ENCODE data around the gene KLK1. TPM values are rescaled to one million over a fixed set of nuclear protein-coding genes. Genes with fewer than 3 reads are reported as not detected.
A peak's percentile ranks its signal among the peaks of the same experiment; 100 is the strongest.
"Not testable (repeated sequence)": the region's sequence is repeated elsewhere in the genome, so short reads cannot be mapped to it uniquely, and the experiment has no call there.

KLK1 gene
- polyA plus RNA-seq, 2 of the 4 experiments (the other 2 are of a cell fraction), result 0.30 TPM; not detected in 1

DNA sequence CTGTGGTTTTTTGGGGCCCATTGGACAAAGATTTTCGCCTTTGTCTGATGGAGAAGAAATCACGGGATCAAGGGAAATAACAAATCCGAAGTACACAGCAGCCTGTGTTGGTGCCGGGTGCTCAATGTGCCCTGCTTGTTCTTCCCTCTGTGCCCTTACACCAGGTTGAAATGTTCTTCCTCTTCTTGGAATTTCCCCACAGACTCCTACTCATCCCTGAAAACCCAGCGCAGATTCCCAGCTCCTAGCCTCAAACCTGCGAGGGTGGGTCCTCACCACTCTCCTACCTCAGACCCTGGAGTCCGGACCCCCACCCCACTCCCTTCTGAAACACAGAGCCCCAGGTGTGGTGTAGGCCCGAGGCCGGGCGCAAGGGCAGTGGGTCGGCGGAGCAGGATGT, 38.3 kb downstream of the KLK1 start (continued):
- TF ChIP-seq EHMT2 (IDR thresholded peaks at IDR 0.05; ENCODE audit: low read depth) (no peak), NFE2L2 (conservative IDR thresholded peaks at IDR 0.05; ENCODE audit: low read length) (no peak), JUNB (IDR thresholded peaks at IDR 0.05) (no peak), MAZ (IDR thresholded peaks at IDR 0.05; ENCODE audit: borderline replicate concordance, low read depth, low read length) (no peak)
- TF ChIP-seq, protein P1, sequence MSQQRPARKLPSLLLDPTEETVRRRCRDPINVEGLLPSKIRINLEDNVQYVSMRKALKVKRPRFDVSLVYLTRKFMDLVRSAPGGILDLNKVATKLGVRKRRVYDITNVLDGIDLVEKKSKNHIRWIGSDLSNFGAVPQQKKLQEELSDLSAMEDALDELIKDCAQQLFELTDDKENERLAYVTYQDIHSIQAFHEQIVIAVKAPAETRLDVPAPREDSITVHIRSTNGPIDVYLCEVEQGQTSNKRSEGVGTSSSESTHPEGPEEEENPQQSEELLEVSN (IDR thresholded peaks at IDR 0.05; ENCODE audit: borderline replicate concordance, low read depth), result no peak

DNA sequence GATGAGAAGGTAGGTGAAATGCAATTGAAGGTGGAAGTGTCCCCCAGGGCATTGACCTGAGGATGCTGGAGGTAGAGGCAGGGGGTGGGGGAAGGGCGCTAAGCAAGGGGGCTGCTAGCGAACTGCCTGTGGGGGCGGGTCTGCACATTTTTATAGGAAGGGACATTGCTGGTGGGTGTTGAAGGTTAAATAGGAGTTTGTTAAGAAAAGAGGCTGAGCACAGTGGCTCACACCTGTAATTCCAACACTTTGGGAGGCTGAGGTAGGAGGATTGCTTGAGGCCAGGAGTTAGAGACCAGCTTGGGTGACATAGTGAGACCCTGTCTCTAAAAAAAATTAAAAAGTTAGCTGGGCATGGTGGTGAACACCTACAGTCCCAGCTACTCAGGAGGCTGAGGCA, 38.9 kb downstream of the KLK1 start:
- no peak overlapping the region for H3K4me2 ChIP-seq
- ATAC-seq (no peak), DNase-seq (ENCODE audit: low read depth in 1 of 2, low spot score in 1 of 2) (no peak), FAIRE-seq (no peak)
- WGBS (ENCODE audit: missing lambda C conversion rate), result 62% methylated on average over 3 of the region's 3 CpGs
- no peak overlapping the region for H3K4me3 ChIP-seq
- TF ChIP-seq NFE2L2 (conservative IDR thresholded peaks at IDR 0.05; ENCODE audit: low read length), result no peak
- TF ChIP-seq PHF8 (IDR thresholded peaks at IDR 0.05; ENCODE audit: borderline replicate concordance, low read depth), result no peak
- TF ChIP-seq, protein P2, sequence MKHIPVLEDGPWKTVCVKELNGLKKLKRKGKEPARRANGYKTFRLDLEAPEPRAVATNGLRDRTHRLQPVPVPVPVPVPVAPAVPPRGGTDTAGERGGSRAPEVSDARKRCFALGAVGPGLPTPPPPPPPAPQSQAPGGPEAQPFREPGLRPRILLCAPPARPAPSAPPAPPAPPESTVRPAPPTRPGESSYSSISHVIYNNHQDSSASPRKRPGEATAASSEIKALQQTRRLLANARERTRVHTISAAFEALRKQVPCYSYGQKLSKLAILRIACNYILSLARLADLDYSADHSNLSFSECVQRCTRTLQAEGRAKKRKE (CRISPR knock-in tag; IDR thresholded peaks at IDR 0.05; ENCODE audit: low read depth), result no peak
- TF ChIP-seq HEYL (CRISPR knock-in tag; IDR thresholded peaks at IDR 0.05), result no peak
- no peak for TF ChIP-seq CEBPB (IDR thresholded peaks at IDR 0.05)
- no peak for TF ChIP-seq CBX8 (IDR thresholded peaks at IDR 0.05)
- no peak for TF ChIP-seq ESRRA (IDR thresholded peaks at IDR 0.05; ENCODE audit: borderline replicate concordance, low read length)
- TF ChIP-seq, protein P3, sequence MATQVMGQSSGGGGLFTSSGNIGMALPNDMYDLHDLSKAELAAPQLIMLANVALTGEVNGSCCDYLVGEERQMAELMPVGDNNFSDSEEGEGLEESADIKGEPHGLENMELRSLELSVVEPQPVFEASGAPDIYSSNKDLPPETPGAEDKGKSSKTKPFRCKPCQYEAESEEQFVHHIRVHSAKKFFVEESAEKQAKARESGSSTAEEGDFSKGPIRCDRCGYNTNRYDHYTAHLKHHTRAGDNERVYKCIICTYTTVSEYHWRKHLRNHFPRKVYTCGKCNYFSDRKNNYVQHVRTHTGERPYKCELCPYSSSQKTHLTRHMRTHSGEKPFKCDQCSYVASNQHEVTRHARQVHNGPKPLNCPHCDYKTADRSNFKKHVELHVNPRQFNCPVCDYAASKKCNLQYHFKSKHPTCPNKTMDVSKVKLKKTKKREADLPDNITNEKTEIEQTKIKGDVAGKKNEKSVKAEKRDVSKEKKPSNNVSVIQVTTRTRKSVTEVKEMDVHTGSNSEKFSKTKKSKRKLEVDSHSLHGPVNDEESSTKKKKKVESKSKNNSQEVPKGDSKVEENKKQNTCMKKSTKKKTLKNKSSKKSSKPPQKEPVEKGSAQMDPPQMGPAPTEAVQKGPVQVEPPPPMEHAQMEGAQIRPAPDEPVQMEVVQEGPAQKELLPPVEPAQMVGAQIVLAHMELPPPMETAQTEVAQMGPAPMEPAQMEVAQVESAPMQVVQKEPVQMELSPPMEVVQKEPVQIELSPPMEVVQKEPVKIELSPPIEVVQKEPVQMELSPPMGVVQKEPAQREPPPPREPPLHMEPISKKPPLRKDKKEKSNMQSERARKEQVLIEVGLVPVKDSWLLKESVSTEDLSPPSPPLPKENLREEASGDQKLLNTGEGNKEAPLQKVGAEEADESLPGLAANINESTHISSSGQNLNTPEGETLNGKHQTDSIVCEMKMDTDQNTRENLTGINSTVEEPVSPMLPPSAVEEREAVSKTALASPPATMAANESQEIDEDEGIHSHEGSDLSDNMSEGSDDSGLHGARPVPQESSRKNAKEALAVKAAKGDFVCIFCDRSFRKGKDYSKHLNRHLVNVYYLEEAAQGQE (IDR thresholded peaks at IDR 0.05), result no peak
- TF ChIP-seq TP53 (CRISPR knock-in tag; IDR thresholded peaks at IDR 0.05), result no peak
- no peak for TF ChIP-seq ZNF302 (CRISPR knock-in tag; IDR thresholded peaks at IDR 0.05)
- no peak for TF ChIP-seq RNF2 (IDR thresholded peaks at IDR 0.05; ENCODE audit: borderline replicate concordance, low read depth)
- TF ChIP-seq, protein P4, sequence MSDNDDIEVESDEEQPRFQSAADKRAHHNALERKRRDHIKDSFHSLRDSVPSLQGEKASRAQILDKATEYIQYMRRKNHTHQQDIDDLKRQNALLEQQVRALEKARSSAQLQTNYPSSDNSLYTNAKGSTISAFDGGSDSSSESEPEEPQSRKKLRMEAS (IDR thresholded peaks at IDR 0.05), result no peak
- TF ChIP-seq BHLHE40 (IDR thresholded peaks at IDR 0.05; ENCODE audit: low read depth, low read length), result no peak
- H3K4me1 ChIP-seq, result peaks cover 7% of the 10 kb centered on the region; the same call in 2 of the 3 replicates
- no peaks in the 10 kb centered on the region for H3K9me3 ChIP-seq
- ChIA-PET CTCF (interaction anchor here (0.7 to 14.0 kb wide), 24 partner anchors 8 to 433 kb away, joined by 3 to 272 read pairs (median 6); partner anchors contain the start of genes CLEC11A, NAPSA and SHANK1), POLR2A (interaction anchor here (1.7 to 2.2 kb wide), 2 partner anchors 20 to 60 kb away, joined by 4 to 10 read pairs; no protein-coding TSS in a partner anchor)
- H3K27ac ChIP-seq, result no peak overlapping the region

DNA sequence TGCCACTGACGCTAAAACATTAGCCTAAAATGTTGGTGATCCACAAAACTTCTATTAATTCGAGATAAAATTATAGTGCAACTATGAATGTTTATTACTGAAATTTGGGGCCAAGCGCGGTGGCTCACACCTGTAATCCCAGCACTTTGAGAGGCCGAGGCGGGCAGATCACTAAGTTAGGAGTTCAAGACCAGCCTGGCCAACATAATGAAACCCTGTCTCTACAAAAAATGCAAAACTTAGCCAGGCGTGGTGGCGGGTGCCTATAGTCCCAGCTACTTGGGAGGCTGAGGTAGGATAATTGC, 39.8 kb downstream of the KLK1 start:
- not testable (repeated sequence) for ATAC-seq; H3K4me3 ChIP-seq; H3K27ac ChIP-seq; H3K4me1 ChIP-seq; H3K9me3 ChIP-seq; DNase-seq (ENCODE audit: low read depth in 1 of 2, low spot score in 1 of 2); FAIRE-seq
- ChIA-PET POLR2A (interaction anchor here (1.2 to 2.2 kb wide), 3 partner anchors 21 to 246 kb away, joined by 4 to 10 read pairs (median 4); no protein-coding TSS in a partner anchor), CTCF (interaction anchor here (0.6 to 14.0 kb wide), 71 partner anchors 9 to 432 kb away, joined by 3 to 272 read pairs (median 4); partner anchors contain the start of genes CLEC11A, GPR32, NAPSA and SHANK1)
- WGBS (ENCODE audit: missing lambda C conversion rate), result 30% methylated on average over 8 of the region's 8 CpGs
- H3K4me2 ChIP-seq, result peak overlapping the region; percentile 42; the same call in 1 of the 3 replicates
